ENCODE results near the gene ZNF804A. TPM values are rescaled to one million over a fixed set of nuclear protein-coding genes. Genes with fewer than 3 reads are reported as not detected.

The ZNF804A gene
- total RNA-seq, 3 donors from 2014 or later = 0.14 to 0.70 TPM; not detected in 1

DNA sequence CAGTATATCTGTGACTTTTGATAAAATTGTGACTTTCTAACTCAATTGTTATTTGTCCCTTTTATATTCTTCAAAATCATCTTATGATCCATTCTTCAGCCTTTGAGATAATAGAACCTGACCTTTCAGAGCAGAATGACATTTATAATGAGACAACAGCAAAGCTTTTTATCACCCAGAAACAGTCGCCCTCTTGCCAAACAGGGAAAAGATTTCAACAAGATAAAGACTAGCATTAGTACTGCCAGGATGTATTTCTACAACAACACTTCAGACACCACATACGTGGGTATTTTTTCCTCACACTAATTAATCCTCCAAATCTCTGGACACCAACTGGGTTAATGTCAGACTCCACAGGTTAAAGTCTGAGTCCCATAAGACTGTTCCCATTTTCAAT is 249.0 kb downstream of the ZNF804A start:
- H3K4me1 ChIP-seq (ENCODE audit: low read depth) = no peaks in the 10 kb centered on the region
- TF ChIP-seq, protein P1, sequence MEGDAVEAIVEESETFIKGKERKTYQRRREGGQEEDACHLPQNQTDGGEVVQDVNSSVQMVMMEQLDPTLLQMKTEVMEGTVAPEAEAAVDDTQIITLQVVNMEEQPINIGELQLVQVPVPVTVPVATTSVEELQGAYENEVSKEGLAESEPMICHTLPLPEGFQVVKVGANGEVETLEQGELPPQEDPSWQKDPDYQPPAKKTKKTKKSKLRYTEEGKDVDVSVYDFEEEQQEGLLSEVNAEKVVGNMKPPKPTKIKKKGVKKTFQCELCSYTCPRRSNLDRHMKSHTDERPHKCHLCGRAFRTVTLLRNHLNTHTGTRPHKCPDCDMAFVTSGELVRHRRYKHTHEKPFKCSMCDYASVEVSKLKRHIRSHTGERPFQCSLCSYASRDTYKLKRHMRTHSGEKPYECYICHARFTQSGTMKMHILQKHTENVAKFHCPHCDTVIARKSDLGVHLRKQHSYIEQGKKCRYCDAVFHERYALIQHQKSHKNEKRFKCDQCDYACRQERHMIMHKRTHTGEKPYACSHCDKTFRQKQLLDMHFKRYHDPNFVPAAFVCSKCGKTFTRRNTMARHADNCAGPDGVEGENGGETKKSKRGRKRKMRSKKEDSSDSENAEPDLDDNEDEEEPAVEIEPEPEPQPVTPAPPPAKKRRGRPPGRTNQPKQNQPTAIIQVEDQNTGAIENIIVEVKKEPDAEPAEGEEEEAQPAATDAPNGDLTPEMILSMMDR (IDR thresholded peaks at IDR 0.05) = no peak
- no peak for DNase-seq
- H3K36me3 ChIP-seq (ENCODE audit: low read depth) = no peaks in the 10 kb centered on the region
- no peak overlapping the region for H3K4me3 ChIP-seq
- no peaks in the 10 kb centered on the region for H3K9me3 ChIP-seq
- no peak for ATAC-seq
- intact Hi-C loops (cut with DNase I, micrococcal nuclease) = no loop called here

DNA sequence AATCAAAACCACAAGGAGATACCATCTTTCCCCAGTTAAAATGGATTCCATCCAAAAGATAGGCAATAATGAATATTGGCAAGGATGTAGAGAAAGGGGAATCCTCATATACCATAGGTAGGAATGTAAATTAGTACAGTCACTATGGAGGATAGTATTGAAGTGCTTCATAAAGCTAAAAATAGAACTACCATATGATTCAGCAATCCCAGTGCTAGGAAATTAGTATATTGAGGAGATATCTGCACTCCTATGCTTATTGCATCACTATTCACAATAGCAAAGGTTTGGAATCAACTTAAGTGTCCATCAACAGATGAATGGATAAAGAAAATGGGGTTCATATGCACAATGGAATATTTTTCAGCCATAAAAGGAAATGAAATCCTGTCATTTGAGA is 251.2 kb downstream of the ZNF804A start:
- no peak for ATAC-seq

DNA sequence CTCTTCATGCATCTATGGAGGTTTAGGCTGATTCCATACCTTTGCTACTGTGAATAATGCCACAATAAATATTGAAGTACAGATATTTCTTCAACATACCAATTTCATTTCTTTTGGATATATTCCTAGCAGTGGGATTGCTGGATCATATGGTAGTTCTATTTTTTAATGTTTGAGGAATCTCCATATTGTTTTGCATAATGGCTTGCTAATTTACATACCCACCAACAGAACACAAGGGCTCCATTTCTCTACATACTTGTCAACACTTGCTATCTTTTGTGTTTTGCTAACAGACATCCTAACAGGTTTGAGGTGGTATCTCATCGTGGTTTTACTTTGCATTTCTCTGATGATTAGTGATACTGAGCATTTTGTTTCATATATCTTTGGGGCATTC is 253.2 kb downstream of the ZNF804A start:
- ATAC-seq (no peak), DNase-seq (no peak)
- no peak overlapping the region for H3K4me3 ChIP-seq
- TF ChIP-seq, protein P1 (IDR thresholded peaks at IDR 0.05) = no peak
- no peaks in the 10 kb centered on the region for H3K9me3 ChIP-seq
- no peaks in the 10 kb centered on the region for H3K36me3 ChIP-seq (ENCODE audit: low read depth)
- no peaks in the 10 kb centered on the region for H3K4me1 ChIP-seq (ENCODE audit: low read depth)
- intact Hi-C loops (cut with DNase I, micrococcal nuclease) = no loop called here

More for the DNA sequence above, 251.2 kb downstream of the ZNF804A start:
- no peaks in the 10 kb centered on the region for H3K36me3 ChIP-seq (ENCODE audit: low read depth)
- intact Hi-C loops (cut with DNase I, micrococcal nuclease) = no loop called here
- H3K9me3 ChIP-seq = no peaks in the 10 kb centered on the region
- no peaks in the 10 kb centered on the region for H3K4me1 ChIP-seq (ENCODE audit: low read depth)
- DNase-seq = no peak
- no peak overlapping the region for H3K4me3 ChIP-seq
- TF ChIP-seq, protein P1 (IDR thresholded peaks at IDR 0.05) = no peak

DNA sequence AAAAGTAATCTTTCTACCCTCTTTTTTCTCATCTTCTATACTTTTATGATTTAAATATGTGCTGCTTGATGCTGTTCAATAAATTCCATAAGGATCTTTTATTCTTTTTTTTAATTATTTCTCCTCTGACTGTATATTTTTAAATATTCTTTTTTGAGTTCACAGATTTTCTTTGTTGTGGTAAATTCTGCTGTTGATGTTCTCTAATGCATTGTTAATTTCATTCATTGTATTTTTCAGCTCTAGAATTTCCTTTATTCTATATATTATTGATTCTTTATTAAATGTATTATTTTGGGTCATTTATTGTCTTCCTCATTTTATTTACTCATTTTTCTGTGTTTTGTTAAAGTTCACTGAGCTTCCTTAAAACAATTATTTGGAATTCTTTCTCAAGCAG is 260.9 kb downstream of the ZNF804A start:
- Histone ChIP-seq H3K9me3 (peaks cover 33% of the 10 kb centered on the region), H3K4me1 (ENCODE audit: low read depth) (no peaks in the 10 kb centered on the region), H3K4me3 (no peak overlapping the region), H3K36me3 (ENCODE audit: low read depth) (no peaks in the 10 kb centered on the region)
- ATAC-seq (no peak), DNase-seq (no peak)
- TF ChIP-seq, protein P1 (IDR thresholded peaks at IDR 0.05) = no peak
- intact Hi-C loops (cut with DNase I, micrococcal nuclease) = no loop called here

DNA sequence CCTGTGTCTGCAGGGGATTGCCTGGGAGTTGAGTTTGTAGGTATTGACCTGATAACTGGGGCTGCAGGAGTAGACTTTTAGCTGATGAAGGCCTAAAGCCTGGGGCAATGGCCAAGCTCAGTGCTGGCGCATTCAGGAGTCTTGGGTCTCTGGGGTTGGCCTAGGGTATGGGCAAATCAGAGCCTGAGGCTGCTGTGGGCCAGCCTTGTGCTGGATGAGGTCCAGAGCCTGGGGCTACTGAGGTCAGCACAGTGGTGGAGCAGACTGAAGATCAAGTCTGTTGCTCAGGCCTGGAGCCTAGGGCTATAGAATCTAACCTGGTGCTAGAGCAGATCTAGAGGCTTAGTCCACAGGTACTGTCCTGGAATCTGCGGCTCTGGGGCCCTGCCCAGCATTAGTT is 262.4 kb downstream of the ZNF804A start:
- Histone ChIP-seq H3K4me3 (no peak overlapping the region), H3K4me1 (ENCODE audit: low read depth) (no peaks in the 10 kb centered on the region), H3K9me3 (peaks cover 33% of the 10 kb centered on the region), H3K36me3 (ENCODE audit: low read depth) (no peaks in the 10 kb centered on the region)
- ATAC-seq (no peak), DNase-seq (no peak)
- intact Hi-C loops (cut with DNase I, micrococcal nuclease) = no loop called here
- TF ChIP-seq, protein P1 (IDR thresholded peaks at IDR 0.05) = no peak

DNA sequence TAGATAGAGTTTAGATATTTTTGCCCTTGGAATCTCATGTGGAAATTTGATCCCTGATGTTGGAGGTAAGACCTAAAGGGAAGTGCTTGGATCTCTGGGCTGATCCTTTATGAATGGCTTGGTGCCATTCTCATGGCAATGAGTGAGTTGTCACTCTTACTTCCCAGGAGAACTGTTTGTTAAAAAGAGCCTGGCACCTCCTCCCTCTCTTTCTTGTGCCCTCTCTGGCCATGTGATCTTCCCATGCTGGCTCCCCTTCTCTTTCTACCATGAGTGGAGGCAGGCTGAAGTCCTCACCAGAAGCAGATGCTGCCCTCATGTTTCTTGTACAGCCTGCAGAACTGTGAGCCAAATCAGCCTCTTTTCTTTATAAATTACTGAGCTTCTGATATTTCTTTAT is 276.9 kb downstream of the ZNF804A start:
- Histone ChIP-seq H3K36me3 (ENCODE audit: low read depth) (no peaks in the 10 kb centered on the region), H3K4me3 (no peak overlapping the region), H3K9me3 (no peaks in the 10 kb centered on the region), H3K4me1 (ENCODE audit: low read depth) (no peaks in the 10 kb centered on the region)
- ATAC-seq (no peak), DNase-seq (no peak)
- TF ChIP-seq, protein P1 (IDR thresholded peaks at IDR 0.05) = no peak
- intact Hi-C loops (cut with DNase I, micrococcal nuclease) = no loop called here

Measured in mucosa of descending colon (tissue), 3 donors.